ENCODE measurements around the gene FMNL3. TPM values are rescaled to one million over a fixed set of nuclear protein-coding genes. Genes with fewer than 3 reads are reported as not detected.

Gene FMNL3
- total and polyA plus RNA-seq, 2 of the 8 experiments (the other 6 are each of a cell fraction or from before 2014, with no cell fraction given) = 8.6 to 29.0 TPM

DNA sequence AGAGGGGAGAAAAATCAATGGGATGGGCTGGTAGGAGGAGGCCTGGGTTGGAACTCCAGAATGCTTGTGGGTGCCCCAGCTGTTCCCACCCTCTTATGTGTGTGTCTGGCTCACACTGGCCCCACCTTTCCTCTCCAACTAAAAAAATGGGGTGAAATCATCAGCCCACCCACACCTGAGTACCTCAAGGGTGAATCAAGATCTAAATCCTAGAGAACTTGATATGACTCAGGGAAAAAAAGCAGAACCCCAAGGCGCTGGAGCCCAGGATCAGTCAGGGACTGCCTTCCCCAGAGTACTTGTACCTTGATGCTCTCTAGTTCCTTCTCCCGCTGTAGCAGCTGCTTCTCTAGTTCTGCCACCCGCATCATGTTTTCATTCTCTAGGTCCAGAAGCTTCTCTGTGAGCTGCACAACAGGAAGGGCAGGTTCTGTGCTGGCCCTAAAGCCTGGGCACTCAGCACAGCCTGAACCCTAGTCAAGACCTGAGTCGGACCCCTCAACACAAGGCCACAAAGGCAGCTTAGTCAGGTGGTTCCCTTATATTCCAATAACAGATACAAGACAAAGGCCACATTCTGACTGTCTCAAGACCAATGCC is 54.2 kb downstream of the FMNL3 start (continued):
- TF ChIP-seq CHD7 (IDR thresholded peaks at IDR 0.05; ENCODE audit: insufficient replicate concordance, low read length) = no peak
- TF ChIP-seq TCF12 (IDR thresholded peaks at IDR 0.05; ENCODE audit: low read depth, low read length) = no peak
- TF ChIP-seq ZNF274 (IDR thresholded peaks at IDR 0.05; ENCODE audit: borderline replicate concordance, extremely low read depth, low read length) = no peak
- no peak for TF ChIP-seq TAF1 (IDR thresholded peaks at IDR 0.05; ENCODE audit: low read depth, low read length)
- TF ChIP-seq ASH2L (IDR thresholded peaks at IDR 0.05; ENCODE audit: low read length) = no peak
- TF ChIP-seq KDM4A (IDR thresholded peaks at IDR 0.05; ENCODE audit: low read depth, low read length, severe bottlenecking) = no peak
- TF ChIP-seq POLR2AphosphoS5 (IDR thresholded peaks at IDR 0.05; ENCODE audit: low read depth, low read length) = no peak
- TF ChIP-seq NANOG (IDR thresholded peaks at IDR 0.05; ENCODE audit: insufficient read depth, low read depth, low read length, poor library complexity, severe bottlenecking) = no peak
- TF ChIP-seq PHF8 (conservative IDR thresholded peaks at IDR 0.05; ENCODE audit: low read depth, low read length) = no peak
- TF ChIP-seq SRF (IDR thresholded peaks at IDR 0.05; ENCODE audit: low read depth, low read length) = no peak
- TF ChIP-seq HDAC6 (IDR thresholded peaks at IDR 0.05; ENCODE audit: low read depth, low read length) = no peak
- TF ChIP-seq NRF1 (IDR thresholded peaks at IDR 0.05; ENCODE audit: low read depth, low read length) = no peak

Measured in H1 (cell line).